AG10803 (cell line): Measurements from ENCODE around the gene ASPHD2.

ENCODE experiments used
- DNase-seq: peaks from one replicate; pipeline ENCODE4 v3.0.0; 2010; ENCODE audit warnings: low read depth
- H3K4me3 ChIP-seq: 2 replicates; pipeline ENCODE4 v1.5.1; 2011; ENCODE audit warnings: mild to moderate bottlenecking, low read length, control low read depth
- TF ChIP-seq, protein P1 (sequence below): conservative IDR thresholded peaks from 2 replicates; pipeline ENCODE4 v1.5.1; 2011; ENCODE audit warnings: mild to moderate bottlenecking, low read length, control low read depth, inconsistent platforms

The ASPHD2 gene

DNA sequence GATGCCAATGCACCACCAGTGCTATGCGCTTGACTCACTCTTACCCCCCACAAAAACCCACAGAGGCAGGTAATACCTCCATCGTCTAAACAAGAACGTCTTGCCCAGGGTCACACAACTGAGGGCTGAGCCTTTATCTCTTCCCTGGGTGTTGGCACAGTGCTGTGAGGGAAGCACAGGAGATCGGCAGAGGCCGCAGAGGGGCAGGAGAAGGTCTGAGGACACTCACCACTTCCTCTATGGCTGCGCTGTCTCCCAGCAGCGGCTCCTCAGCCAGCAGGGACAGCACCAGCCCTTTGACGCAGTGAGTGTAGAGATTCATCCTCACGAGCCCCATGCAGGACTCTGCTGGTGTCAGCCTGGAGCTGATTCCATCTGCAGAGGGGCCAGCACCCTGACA is 34.6 kb downstream of the ASPHD2 start:
- H3K4me3 ChIP-seq = no peak overlapping the region
- TF ChIP-seq, protein P1, sequence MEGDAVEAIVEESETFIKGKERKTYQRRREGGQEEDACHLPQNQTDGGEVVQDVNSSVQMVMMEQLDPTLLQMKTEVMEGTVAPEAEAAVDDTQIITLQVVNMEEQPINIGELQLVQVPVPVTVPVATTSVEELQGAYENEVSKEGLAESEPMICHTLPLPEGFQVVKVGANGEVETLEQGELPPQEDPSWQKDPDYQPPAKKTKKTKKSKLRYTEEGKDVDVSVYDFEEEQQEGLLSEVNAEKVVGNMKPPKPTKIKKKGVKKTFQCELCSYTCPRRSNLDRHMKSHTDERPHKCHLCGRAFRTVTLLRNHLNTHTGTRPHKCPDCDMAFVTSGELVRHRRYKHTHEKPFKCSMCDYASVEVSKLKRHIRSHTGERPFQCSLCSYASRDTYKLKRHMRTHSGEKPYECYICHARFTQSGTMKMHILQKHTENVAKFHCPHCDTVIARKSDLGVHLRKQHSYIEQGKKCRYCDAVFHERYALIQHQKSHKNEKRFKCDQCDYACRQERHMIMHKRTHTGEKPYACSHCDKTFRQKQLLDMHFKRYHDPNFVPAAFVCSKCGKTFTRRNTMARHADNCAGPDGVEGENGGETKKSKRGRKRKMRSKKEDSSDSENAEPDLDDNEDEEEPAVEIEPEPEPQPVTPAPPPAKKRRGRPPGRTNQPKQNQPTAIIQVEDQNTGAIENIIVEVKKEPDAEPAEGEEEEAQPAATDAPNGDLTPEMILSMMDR = no peak
- DNase-seq = no peak

GRCh38 chr22:26464312-26464711 is 35.3 kb downstream of the ASPHD2 start:
- peak; percentile 92 for DNase-seq
- TF ChIP-seq, protein P1 = no peak
- no peak overlapping the region for H3K4me3 ChIP-seq

GRCh38 chr22:26466196-26466595 is 37.1 kb downstream of the ASPHD2 start:
- TF ChIP-seq, protein P1 = 0 out of 2 replicates have a peak, but pooled peaks have one; percentile 7
- H3K4me3 ChIP-seq = no peak overlapping the region
- DNase-seq = peak; percentile 88

DNA sequence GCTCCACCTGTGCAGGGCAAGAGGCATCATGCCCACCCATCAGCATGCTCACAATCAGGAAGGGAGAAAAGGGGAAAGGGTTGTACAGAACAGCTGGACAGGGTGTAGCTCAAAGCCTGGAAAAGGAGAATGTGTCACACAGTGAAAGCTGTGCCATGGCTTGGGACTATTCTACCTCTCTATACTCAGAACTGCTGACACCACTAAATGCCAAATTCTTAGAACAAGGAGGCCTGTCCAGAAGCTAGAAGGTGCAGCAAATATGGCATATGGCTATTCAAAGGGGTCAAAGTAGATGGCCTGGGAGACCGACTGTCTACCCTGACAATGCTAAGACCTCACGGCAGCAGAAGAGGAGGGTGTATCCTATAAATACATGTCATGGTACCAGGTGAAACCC is 41.7 kb downstream of the ASPHD2 start:
- H3K4me3 ChIP-seq = no peak overlapping the region
- DNase-seq = no peak
- TF ChIP-seq, protein P1 = no peak

DNA sequence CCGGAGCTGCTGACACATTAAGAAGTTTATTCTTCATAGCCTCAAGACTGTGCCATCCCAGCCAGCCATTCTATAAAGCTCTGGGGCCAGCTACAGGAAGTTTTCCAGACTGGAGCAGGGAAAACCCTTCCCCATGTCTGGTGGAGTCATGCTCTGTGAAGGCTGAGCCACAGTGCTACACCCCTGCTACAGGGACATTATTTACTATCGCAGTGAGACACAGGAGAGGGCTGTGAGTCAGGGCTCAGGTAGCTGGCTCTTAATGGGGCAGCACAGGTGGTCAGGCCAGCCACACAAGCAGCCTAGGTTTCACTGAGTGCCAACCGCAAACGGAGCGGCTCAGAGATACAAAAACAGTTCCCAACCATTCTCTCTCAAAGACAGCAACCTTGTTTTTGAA is 42.5 kb downstream of the ASPHD2 start:
- TF ChIP-seq, protein P1 = no peak
- no peak overlapping the region for H3K4me3 ChIP-seq
- peak; percentile 76 for DNase-seq

DNA sequence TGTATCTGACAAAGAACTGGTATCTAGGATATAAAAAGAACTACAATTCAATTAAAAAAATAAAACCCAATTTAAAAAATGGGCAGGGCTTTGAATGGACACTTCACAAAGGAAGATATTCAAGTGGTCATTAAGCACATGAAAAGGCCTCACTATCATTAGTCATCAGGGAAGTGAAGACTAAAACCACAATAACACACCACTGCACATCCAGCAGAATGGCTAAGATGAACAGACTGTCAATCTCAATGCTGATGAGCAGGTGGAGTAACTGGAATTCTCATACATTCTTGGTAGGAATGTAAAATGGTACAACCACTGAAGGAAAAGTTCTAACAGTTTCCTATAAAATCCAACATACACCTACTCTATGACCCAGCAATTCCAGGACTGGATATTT is 45.6 kb downstream of the ASPHD2 start:
- DNase-seq = no peak
- no peak overlapping the region for H3K4me3 ChIP-seq
- TF ChIP-seq, protein P1 = no peak

DNA sequence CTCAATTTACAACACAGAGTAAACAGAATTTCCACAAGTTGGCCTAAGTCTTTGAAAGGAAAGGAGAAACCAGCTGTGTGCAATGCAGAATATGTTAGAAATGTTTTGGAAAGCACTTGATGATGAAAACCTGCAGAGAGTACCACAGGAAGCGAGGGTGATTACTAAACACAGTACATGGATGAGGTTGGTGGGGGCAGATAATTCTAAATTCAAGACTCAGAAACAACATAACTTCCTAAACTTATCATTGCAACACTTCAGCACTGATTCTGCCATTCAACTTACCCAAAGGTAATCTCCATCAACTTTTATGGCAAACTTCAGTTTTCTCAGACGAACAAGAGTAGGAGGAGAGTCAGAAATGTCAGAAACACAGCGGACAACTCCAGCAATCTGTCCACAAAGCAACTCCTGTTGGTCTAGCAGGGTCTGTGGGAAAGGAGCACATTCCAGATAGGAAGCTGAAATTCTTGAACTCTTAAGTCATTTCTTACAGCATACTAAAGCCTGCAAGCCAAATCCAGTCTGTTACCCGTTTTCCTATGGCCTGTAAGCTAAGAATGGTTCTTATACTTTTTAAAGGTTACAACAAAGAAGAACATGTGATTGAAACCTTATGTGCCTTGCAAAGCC is 47.8 kb downstream of the ASPHD2 start:
- no peak overlapping the region for H3K4me3 ChIP-seq
- TF ChIP-seq, protein P1 = no peak
- peak; percentile 54 for DNase-seq
